BJ (cell line): ENCODE measurements around the gene OGT. TPM values are rescaled to one million over a fixed set of nuclear protein-coding genes. Genes with fewer than 3 reads are reported as not detected.
"Not testable (repeated sequence)": the region's sequence is repeated elsewhere in the genome, so short reads cannot be mapped to it uniquely, and the experiment has no call there.

Source experiments
- CTCF ChIA-PET: fragments of 350-600 bp; formaldehyde crosslinking; extraction: SDS; loops from one replicate; lab custom pipeline; 2021; ENCODE audit warnings: antibody characterized with exemption, inconsistent platforms; lab: Yijun Ruan, JAX
- POLR2A ChIA-PET: fragments of 300-600 bp; sonication (Branson Sonifier 250); formaldehyde crosslinking; extraction: SDS; loops from one replicate; lab custom pipeline; 2021; ENCODE audit warnings: antibody characterized with exemption; lab: Charles Lee
- DNase-seq: peaks from one replicate; pipeline ENCODE4 v3.0.0-alpha.2; 2011; ENCODE audit warnings: low read depth
- H3K27me3 ChIP-seq: 2 replicates; pipeline ENCODE4 v1.6.0; 2011; ENCODE audit warnings: low read length; ENCODE audit not compliant: control insufficient read depth, insufficient read depth
- H3K36me3 ChIP-seq: 2 replicates; pipeline ENCODE4 v1.5.1; 2011; ENCODE audit warnings: low read length; ENCODE audit not compliant: control insufficient read depth, insufficient read depth
- H3K4me3 ChIP-seq: 2 replicates; pipeline ENCODE4 v1.5.1; 2011; ENCODE audit warnings: low read depth, mild to moderate bottlenecking, control low read depth, low read length
- CTCF ChIP-seq: IDR thresholded peaks from 2 replicates; pipeline ENCODE4 v1.5.1; 2011; ENCODE audit warnings: low read depth, mild to moderate bottlenecking, control low read depth, inconsistent platforms, low read length, moderate library complexity; ENCODE audit not compliant: insufficient read depth
- polyA plus RNA-seq: library from polyadenylated mRNA; depleted of rRNA; stranded (reverse); fragments of >200 nt; gene quantifications from 2 replicates; pipeline ENCODE4 v1.2.3, GENCODE V29; 2011

OGT gene
- polyA plus RNA-seq, 1 experiment, result 280 TPM

- CTCF ChIA-PET, result no interaction called here
- Histone ChIP-seq H3K27me3 (no peaks in the 10 kb centered on the region), H3K4me3 (no peak overlapping the region), H3K36me3 (no peaks in the 10 kb centered on the region)
- POLR2A ChIA-PET, result no interaction called here
- no peak for TF ChIP-seq CTCF
- DNase-seq, result no peak
Observed at GRCh38 chrX:71586929-71587328, 54.0 kb downstream of the OGT start.

DNA sequence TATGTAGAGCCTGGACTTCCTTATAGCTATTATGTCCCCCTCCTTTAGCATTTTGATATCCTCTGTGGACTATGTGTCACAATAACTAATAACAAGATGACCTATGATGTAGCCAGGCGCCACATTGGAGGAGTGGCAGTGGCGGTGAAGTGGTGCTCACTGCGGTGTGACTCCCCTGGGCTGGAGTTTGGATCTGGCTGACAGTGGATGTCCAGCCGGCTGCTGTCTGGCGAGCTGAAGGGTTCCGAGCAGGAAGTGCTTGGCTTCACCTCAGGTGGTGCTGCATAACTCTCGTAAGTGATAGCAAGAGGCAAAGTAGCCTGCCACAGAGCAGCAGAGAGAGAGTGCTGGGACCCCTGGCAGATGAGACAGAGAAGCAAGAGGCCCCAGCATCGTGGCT, 60.3 kb downstream of the OGT start:
- H3K27me3 ChIP-seq, DNase-seq, CTCF ChIA-PET, POLR2A ChIA-PET, H3K4me3 ChIP-seq, H3K36me3 ChIP-seq: not testable (repeated sequence)

- no peak for DNase-seq
- no peak for TF ChIP-seq CTCF
- POLR2A ChIA-PET, result no interaction called here
- Histone ChIP-seq H3K4me3 (no peak overlapping the region), H3K27me3 (no peaks in the 10 kb centered on the region), H3K36me3 (peaks cover 13% of the 10 kb centered on the region)
- CTCF ChIA-PET, result no interaction called here
Observed at GRCh38 chrX:71599965-71600364, 67.1 kb downstream of the OGT start.

GRCh38 chrX:71603618-71604017, 70.7 kb downstream of the OGT start:
- POLR2A ChIA-PET, result no interaction called here
- CTCF ChIA-PET, result no interaction called here

GRCh38 chrX:71604141-71604540, 71.2 kb downstream of the OGT start:
- H3K36me3 ChIP-seq, result peaks cover 16% of the 10 kb centered on the region
- H3K4me3 ChIP-seq, result no peak overlapping the region
- ChIA-PET CTCF (no interaction called here), POLR2A (no interaction called here)
- no peak for DNase-seq
- no peak for TF ChIP-seq CTCF
- H3K27me3 ChIP-seq, result no peaks in the 10 kb centered on the region

More at GRCh38 chrX:71603618-71604017, 70.7 kb downstream of the OGT start:
- H3K27me3 ChIP-seq, result no peaks in the 10 kb centered on the region
- DNase-seq, result no peak
- no peak overlapping the region for H3K4me3 ChIP-seq
- peaks cover 16% of the 10 kb centered on the region for H3K36me3 ChIP-seq
- TF ChIP-seq CTCF, result no peak

GRCh38 chrX:71604796-71605568, 72.1 kb downstream of the OGT start:
- H3K27me3 ChIP-seq, result no peaks in the 10 kb centered on the region
- POLR2A ChIA-PET, result no interaction called here
- no peak for DNase-seq
- H3K36me3 ChIP-seq, result peaks cover 16% of the 10 kb centered on the region
- CTCF ChIA-PET, result no interaction called here
- no peak overlapping the region for H3K4me3 ChIP-seq
- TF ChIP-seq CTCF, result no peak
